ENCODE results near the gene EXOC6B. TPM values are rescaled to one million over a fixed set of nuclear protein-coding genes. Genes with fewer than 3 reads are reported as not detected.

EXOC6B gene
- total RNA-seq, 1 experiment from 2014 or later, result 34.3 TPM

- Histone ChIP-seq H3K4me3 (no peak overlapping the region), H3K4me2 (peak overlapping the region; percentile 21; the same call in 1 of the 2 replicates), H3F3A (ENCODE audit: insufficient read depth, low read depth) (peaks cover 16% of the 10 kb centered on the region), H3K4me1 (replicated peaks; ENCODE audit: insufficient read depth) (peaks cover 47% of the 10 kb centered on the region), H2AFZ (no peak overlapping the region), H3K79me2 (ENCODE audit: low read depth) (no peaks in the 10 kb centered on the region), H3K9me3 (ENCODE audit: insufficient read depth, low read depth) (no peaks in the 10 kb centered on the region), H4K20me1 (ENCODE audit: insufficient read depth) (no peaks in the 10 kb centered on the region), H3K27ac (peak overlapping the region; percentile 57), H3K27me3 (ENCODE audit: insufficient read depth, low read depth) (no peaks in the 10 kb centered on the region), H3K36me3 (ENCODE audit: low read depth) (no peaks in the 10 kb centered on the region; the same call in 1 of the 2 replicates), H3K9me2 (ENCODE audit: insufficient read depth) (no peaks in the 10 kb centered on the region)
- ChIA-PET POLR2A (ENCODE audit: unreplicated experiment) (no interaction called here), CTCF (no interaction called here)
- peak in 1 of 2 experiments; percentile 69 for DNase-seq
- intact Hi-C loops (cut with micrococcal nuclease; ENCODE audit: unreplicated experiment), result no loop called here
- TF ChIP-seq EZH2 (IDR thresholded peaks at IDR 0.05; ENCODE audit: low read depth) (no peak), CTCF (conservative IDR thresholded peaks at IDR 0.05) (no peak)
- BruUV-seq (replicated peaks), result no TSS peak
Measured at GRCh38 chr2:72273384-72273783, 552.4 kb downstream of the EXOC6B start.

- TF ChIP-seq CTCF (conservative IDR thresholded peaks at IDR 0.05) (no peak), EZH2 (IDR thresholded peaks at IDR 0.05; ENCODE audit: low read depth) (no peak)
- H4K20me1 ChIP-seq (ENCODE audit: insufficient read depth), result no peaks in the 10 kb centered on the region
- intact Hi-C loops (cut with micrococcal nuclease; ENCODE audit: unreplicated experiment), result no loop called here
- no peaks in the 10 kb centered on the region; the same call in 1 of the 2 replicates for H3K36me3 ChIP-seq (ENCODE audit: low read depth)
- no peaks in the 10 kb centered on the region for H3K79me2 ChIP-seq (ENCODE audit: low read depth)
- peak overlapping the region; percentile 57 for H3K27ac ChIP-seq
- no peak overlapping the region for H3K4me3 ChIP-seq
- POLR2A ChIA-PET (ENCODE audit: unreplicated experiment), result no interaction called here
- peak; percentile 39 to 87 for DNase-seq
- no peaks in the 10 kb centered on the region for H3K9me2 ChIP-seq (ENCODE audit: insufficient read depth)
- CTCF ChIA-PET, result no interaction called here
- H2AFZ ChIP-seq, result no peak overlapping the region
- no peaks in the 10 kb centered on the region for H3K9me3 ChIP-seq (ENCODE audit: insufficient read depth, low read depth)
- peaks cover 16% of the 10 kb centered on the region for H3F3A ChIP-seq (ENCODE audit: insufficient read depth, low read depth)
- peaks cover 42% of the 10 kb centered on the region for H3K4me1 ChIP-seq (replicated peaks; ENCODE audit: insufficient read depth)
- no TSS peak for BruUV-seq (replicated peaks)
- peak overlapping the region; percentile 21 for H3K4me2 ChIP-seq
- no peaks in the 10 kb centered on the region for H3K27me3 ChIP-seq (ENCODE audit: insufficient read depth, low read depth)
Measured at GRCh38 chr2:72271766-72272641, 553.8 kb downstream of the EXOC6B start.

GRCh38 chr2:72271276-72271614 lies 554.6 kb downstream of the EXOC6B start:
- BruUV-seq (replicated peaks), result no TSS peak
- Histone ChIP-seq H3K4me2 (peak overlapping the region; percentile 21; the same call in 1 of the 2 replicates), H3K4me3 (no peak overlapping the region), H4K20me1 (ENCODE audit: insufficient read depth) (no peaks in the 10 kb centered on the region), H3K9me3 (ENCODE audit: insufficient read depth, low read depth) (no peaks in the 10 kb centered on the region), H2AFZ (no peak overlapping the region), H3K9me2 (ENCODE audit: insufficient read depth) (no peaks in the 10 kb centered on the region), H3K4me1 (replicated peaks; ENCODE audit: insufficient read depth) (peaks cover 42% of the 10 kb centered on the region), H3F3A (ENCODE audit: insufficient read depth, low read depth) (peaks cover 16% of the 10 kb centered on the region), H3K27ac (peak overlapping the region; percentile 57), H3K27me3 (ENCODE audit: insufficient read depth, low read depth) (no peaks in the 10 kb centered on the region), H3K36me3 (ENCODE audit: low read depth) (no peaks in the 10 kb centered on the region; the same call in 1 of the 2 replicates), H3K79me2 (ENCODE audit: low read depth) (no peaks in the 10 kb centered on the region)
- ChIA-PET CTCF (no interaction called here), POLR2A (ENCODE audit: unreplicated experiment) (no interaction called here)
- no peak for DNase-seq
- TF ChIP-seq CTCF (conservative IDR thresholded peaks at IDR 0.05), result no peak
- no peak for TF ChIP-seq EZH2 (IDR thresholded peaks at IDR 0.05; ENCODE audit: low read depth)
- intact Hi-C loops (cut with micrococcal nuclease; ENCODE audit: unreplicated experiment), result no loop called here
